Upper lobe of left lung (tissue), 6 donors: Measurements from ENCODE around the gene QPCT. TPM values are rescaled to one million over a fixed set of nuclear protein-coding genes. Genes with fewer than 3 reads are reported as not detected.

ENCODE experiments used
- ATAC-seq, 2 donors: fragments of 200-7000 bp; cut with Tn5 transposase; one replicate each; pipeline ENCODE4 v1.9.1; 2022; ENCODE audit warnings: mild to moderate bottlenecking in 2 of 2, moderate library complexity in 2 of 2; ENCODE audit not compliant: low FRiP score in 2 of 2
- DNase-seq, 2 donors: peaks; one replicate each; pipeline ENCODE4 v3.0.0-alpha.2; 2019 to 2020
- H3K27ac ChIP-seq, 4 donors: fragments of 200-600 bp; sonication (generic); one replicate each; pipeline ENCODE4 v1.5.1; 2016 to 2019
- H3K27me3 ChIP-seq, 4 donors: fragments of 200-600 bp; sonication (generic); one replicate each; pipeline ENCODE4 v1.5.1; 2017 to 2019
- H3K36me3 ChIP-seq, 4 donors: fragments of 200-600 bp; sonication (generic); one replicate each; pipeline ENCODE4 v1.5.1; 2016 to 2019
- H3K4me1 ChIP-seq, 4 donors: fragments of 200-600 bp; sonication (generic); one replicate each; pipeline ENCODE4 v1.5.1; 2018 to 2019
- H3K4me3 ChIP-seq, 4 donors: fragments of 200-600 bp; sonication (generic); one replicate each; pipeline ENCODE4 v1.5.1; 2017 to 2019; ENCODE audit warnings: mild to moderate bottlenecking in 2 of 4, moderate library complexity in 1 of 4
- H3K9me3 ChIP-seq, 4 donors: fragments of 200-600 bp; sonication (generic); one replicate each; pipeline ENCODE4 v1.5.1; 2018 to 2019
- CTCF ChIP-seq, 6 experiments: fragments of 450-650 bp in 4 of 6; fragments of 200-600 bp in 2 of 6; sonication (generic) in 2 of 6; IDR thresholded peaks; one replicate each; pipeline ENCODE4 v1.5.1; 2016 to 2019; ENCODE audit warnings: antibody characterized with exemption in 6 of 6
- EP300 ChIP-seq, 4 donors: sonication (generic); formaldehyde crosslinking; IDR thresholded peaks; one replicate each; pipeline ENCODE4 v1.5.1; 2017; ENCODE audit warnings: antibody characterized with exemption in 4 of 4, control low read depth in 2 of 4
- POLR2A ChIP-seq, 4 donors: fragments of 450-650 bp; IDR thresholded peaks; one replicate each; pipeline ENCODE4 v1.5.1; 2016 to 2017; ENCODE audit warnings: antibody characterized with exemption in 4 of 4, mild to moderate bottlenecking in 2 of 4
- POLR2AphosphoS5 ChIP-seq, 2 donors: sonication (generic); formaldehyde crosslinking; IDR thresholded peaks; one replicate each; pipeline ENCODE4 v1.5.1; 2017; ENCODE audit warnings: antibody characterized with exemption in 2 of 2
- WGBS, 2 donors: methylation state at CpG; one replicate each; pipeline ENCODE4 v1.1.5; 2017 to 2018; 5-methylcytosine and 5-hydroxymethylcytosine counted together
- small RNA-seq, 4 donors: library from RNA; depleted of rRNA; stranded (forward); fragments of <200 nt; gene quantifications; one replicate each; pipeline ENCODE3, GENCODE V24; 2016
- total RNA-seq, 6 donors: library from RNA; depleted of rRNA in 4 of 6; stranded (reverse); fragments of >200 nt in 4 of 6; gene quantifications; one replicate each; pipeline versions ENCODE4 v1.1.0 to v1.2.1, GENCODE V29; 2016 to 2021
- donor health status: DM: no; HTN: no; CAD: no; lungs with moderate emphysema.
- donor health status: DM: no; HTN: yes; CAD: no; lungs with severe emphysema.

Gene QPCT
- total RNA-seq, 6 donors from 2014 or later: 2.0 to 12.5 (median 6.0) TPM; not detected in 1

- H3K4me3 ChIP-seq: no peak overlapping the region
- H3K9me3 ChIP-seq: no peaks in the 10 kb centered on the region
- TF ChIP-seq CTCF (IDR thresholded peaks at IDR 0.05) (no peak), POLR2A (IDR thresholded peaks at IDR 0.05) (no peak), EP300 (IDR thresholded peaks at IDR 0.05) (no peak), POLR2AphosphoS5 (IDR thresholded peaks at IDR 0.05) (no peak)
- no peaks in the 10 kb centered on the region for H3K4me1 ChIP-seq
- no peaks in the 10 kb centered on the region for H3K36me3 ChIP-seq
- no peak for DNase-seq
- no peak overlapping the region for H3K27ac ChIP-seq
- WGBS, 2 donors: 92 to 96% methylated on average over 4 of the region's 4 CpGs
- no peaks in the 10 kb centered on the region for H3K27me3 ChIP-seq
- ATAC-seq: no peak
Observed at GRCh38 chr2:37422816-37423215, 78.4 kb downstream of the QPCT start.

Small RNA genes within 50 kb of the gene (small RNA-seq; reads per million reads assigned to genes)
- 0 reads per million in 4 donors for gene RNU6-939P

Other genes with a start within 250 kb of the QPCT start
- gene EIF2AK2, start 187.7 kb upstream of the QPCT start, total RNA-seq: 10 to 100 TPM; 20.8 to 42.3 (median 29.5) TPM
- not detected for gene SULT6B1, start 156.0 kb upstream of the QPCT start, total RNA-seq
- 10 to 100 TPM in 5 of 6 donors, 1 to 10 TPM in 1; 6.9 to 32.3 (median 26.9) TPM for gene CEBPZOS, start 148.1 kb upstream of the QPCT start, total RNA-seq
- gene CEBPZ, start 113.0 kb upstream of the QPCT start, total RNA-seq: 10 to 100 TPM; 13.5 to 58.7 (median 42.5) TPM
- gene NDUFAF7, start 113.0 kb upstream of the QPCT start, total RNA-seq: 10 to 100 TPM in 5 of 6 donors, 1 to 10 TPM in 1; 7.4 to 30.4 (median 15.7) TPM
- 10 to 100 TPM; 25.5 to 57.6 (median 39.5) TPM for gene PRKD3, start 19.8 kb upstream of the QPCT start, total RNA-seq